SK-MEL-5 (cell line): ENCODE data around the gene TNFAIP8L3. TPM values are rescaled to one million over a fixed set of nuclear protein-coding genes. Genes with fewer than 3 reads are reported as not detected.

Experiments
- DNase-seq: peaks from one replicate; pipeline ENCODE4 v3.0.0-alpha.2; 2016; ENCODE audit warnings: low read depth, low spot score
- in situ Hi-C: cut with HindIII; loops from 2 replicates; pipeline ENCODE4 v1.10.0; 2016; ENCODE audit warnings: low sequenced_read_pairs, high pct_unique_total_duplicates, low pct_unique_long_range_greater_than_20kb
- total RNA-seq: library from RNA; depleted of rRNA; stranded (reverse); fragments of >200 nt; shearing (Covaris generic); gene quantifications from 2 replicates; pipeline ENCODE4 v1.2.3, GENCODE V29; 2014

The TNFAIP8L3 gene
- total RNA-seq, 1 experiment from 2014 or later, result not detected

GRCh38 chr15:51121631-51122225 is 27.0 kb upstream of the TNFAIP8L3 start:
- in situ Hi-C loops, result no loop called here

GRCh38 chr15:51121118-51121517 is 26.4 kb upstream of the TNFAIP8L3 start:
- in situ Hi-C loops, result no loop called here
- no peak for DNase-seq

More at GRCh38 chr15:51121631-51122225, 27.0 kb upstream of the TNFAIP8L3 start:
- no peak for DNase-seq

DNA sequence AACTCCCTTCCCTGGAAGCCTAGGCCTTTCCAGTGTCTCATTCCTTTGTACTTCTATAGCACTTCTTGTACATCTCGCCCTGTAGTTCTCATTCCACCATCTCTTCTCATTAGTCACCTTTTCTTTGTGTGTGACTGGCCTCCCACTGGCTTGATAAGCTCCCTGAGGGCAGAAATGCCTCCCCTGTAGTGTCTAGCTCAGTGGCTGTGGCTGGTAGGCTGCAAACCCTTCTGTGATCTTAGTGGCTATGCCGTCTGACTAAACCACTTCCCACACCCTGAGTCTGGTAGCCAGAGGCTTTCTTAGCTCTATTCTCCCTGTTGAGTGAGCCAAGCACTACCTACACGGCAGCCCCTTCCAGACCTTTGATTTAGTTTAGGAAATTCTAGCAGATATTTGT is 24.4 kb upstream of the TNFAIP8L3 start:
- no peak for DNase-seq
- in situ Hi-C loops, result no loop called here

GRCh38 chr15:51117270-51117669 is 22.6 kb upstream of the TNFAIP8L3 start:
- in situ Hi-C loops, result no loop called here
- no peak for DNase-seq

GRCh38 chr15:51114437-51115119 is 19.9 kb upstream of the TNFAIP8L3 start:
- no peak for DNase-seq

DNA sequence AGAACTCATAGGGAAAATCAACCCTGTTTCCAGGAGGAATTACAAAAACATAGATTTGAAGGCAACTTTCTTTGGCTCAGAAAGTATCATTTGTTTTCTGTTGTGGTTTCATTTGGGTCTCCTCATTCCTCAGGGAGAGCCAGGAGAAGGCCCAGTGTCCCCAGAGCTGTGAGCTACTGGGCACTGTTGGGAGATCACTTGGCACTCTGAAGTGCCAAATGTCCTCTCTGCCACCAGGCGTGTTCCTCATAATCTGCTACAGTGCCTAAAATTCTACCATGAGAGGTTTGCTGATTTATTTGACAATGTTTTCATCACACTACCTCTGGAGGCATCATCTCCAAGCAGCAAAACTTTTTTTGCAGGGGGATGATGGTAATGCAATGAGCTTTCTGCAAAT is 17.4 kb upstream of the TNFAIP8L3 start:
- no peak for DNase-seq

More at GRCh38 chr15:51114437-51115119, 19.9 kb upstream of the TNFAIP8L3 start:
- in situ Hi-C loops, result no loop called here

DNA sequence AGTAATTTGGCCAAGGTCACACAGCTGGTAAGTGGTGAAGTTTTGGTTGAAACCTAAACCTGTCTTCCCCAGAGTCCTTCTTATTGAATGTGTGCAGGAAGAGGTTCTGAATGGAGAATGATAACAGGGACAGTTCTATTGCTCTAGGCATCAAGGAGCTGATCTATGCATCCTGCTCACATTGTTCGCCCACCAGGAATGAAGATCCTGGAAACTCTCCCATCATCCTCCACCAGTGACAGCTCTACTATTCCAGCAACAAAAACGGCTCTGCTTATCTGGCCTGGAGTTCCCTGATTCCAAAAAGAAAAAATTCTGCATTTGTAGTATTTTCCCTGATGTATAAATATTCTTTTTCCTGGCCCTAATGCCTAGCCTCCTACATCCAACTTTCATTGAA is 16.4 kb upstream of the TNFAIP8L3 start:
- in situ Hi-C loops, result no loop called here
- no peak for DNase-seq

More for the DNA sequence above, 17.4 kb upstream of the TNFAIP8L3 start:
- in situ Hi-C loops, result no loop called here

DNA sequence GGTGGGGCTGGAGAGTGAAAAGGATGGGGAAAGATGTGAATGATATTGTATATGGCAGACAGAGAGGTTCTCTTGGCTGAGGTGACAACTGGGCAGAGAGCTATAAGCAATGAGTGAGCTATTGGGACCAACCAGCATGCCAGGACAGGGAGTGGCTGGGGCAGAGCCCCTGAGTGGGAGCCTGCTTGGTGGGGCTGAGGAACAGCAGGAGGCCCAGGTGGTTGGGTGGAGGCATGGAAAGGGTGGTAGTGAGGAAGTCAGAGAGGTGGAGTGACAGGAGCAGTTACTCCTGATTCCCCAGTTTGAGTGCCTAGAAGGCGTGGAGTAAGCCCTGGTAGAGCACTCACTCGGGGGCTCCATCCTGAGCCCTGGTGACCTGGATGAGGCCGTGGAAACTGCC is 15.5 kb upstream of the TNFAIP8L3 start:
- no peak for DNase-seq
- in situ Hi-C loops, result no loop called here

- in situ Hi-C loops, result no loop called here
- no peak for DNase-seq
These were observed 14.3 kb upstream of the TNFAIP8L3 start for GRCh38 chr15:51108933-51109550.

DNA sequence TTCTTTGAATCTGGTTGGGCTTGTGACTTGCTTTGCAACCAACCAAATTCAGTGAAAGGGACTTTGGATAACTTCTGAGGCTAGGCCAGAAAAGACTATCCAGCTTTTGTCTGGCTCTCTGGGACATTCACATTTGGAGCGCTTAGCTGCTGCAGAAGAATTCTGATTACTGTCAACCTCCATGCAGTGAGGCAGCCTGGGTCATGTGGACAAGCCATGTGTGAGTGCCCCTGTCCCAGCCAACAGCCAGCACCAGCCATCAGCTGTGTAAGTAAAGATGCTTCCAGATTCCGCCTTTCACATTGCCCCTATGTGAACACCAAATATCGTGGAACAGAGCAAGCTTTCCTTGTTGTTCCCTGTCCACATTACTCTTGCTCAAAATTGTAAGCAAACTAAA is 12.9 kb upstream of the TNFAIP8L3 start:
- no peak for DNase-seq
- in situ Hi-C loops, result no loop called here

GRCh38 chr15:51106481-51106880 is 11.8 kb upstream of the TNFAIP8L3 start:
- in situ Hi-C loops, result no loop called here
- no peak for DNase-seq

DNA sequence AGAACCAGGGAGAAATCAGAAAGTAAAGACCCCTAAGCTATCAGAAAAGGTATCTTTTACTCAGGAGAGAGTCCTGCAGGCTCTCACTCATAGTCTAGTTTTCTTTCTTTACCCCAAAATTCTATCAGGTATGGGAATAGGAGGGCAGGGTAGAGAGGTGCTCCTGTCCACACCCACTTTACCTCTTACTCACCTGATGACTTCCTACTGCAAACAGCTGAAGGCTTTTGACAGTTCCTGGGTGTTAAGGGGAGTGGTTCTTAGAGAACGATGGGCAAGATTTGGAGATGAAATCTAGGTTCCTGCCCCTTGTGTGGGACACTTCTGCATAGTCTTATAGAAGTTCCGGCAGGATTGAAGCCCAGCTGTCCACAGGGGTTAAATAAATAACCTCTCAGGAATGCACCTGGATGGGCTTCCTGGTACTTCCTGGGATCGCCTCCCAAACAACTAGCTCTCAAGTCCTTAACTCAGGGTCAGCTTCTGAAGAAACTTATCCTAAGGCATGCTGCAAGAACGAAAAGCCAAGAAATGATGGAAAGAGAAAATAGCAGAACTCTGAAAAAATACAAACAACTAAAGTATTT is 10.8 kb upstream of the TNFAIP8L3 start:
- in situ Hi-C loops, result no loop called here

GRCh38 chr15:51104512-51104911 is 9.8 kb upstream of the TNFAIP8L3 start:
- no peak for DNase-seq
- in situ Hi-C loops, result no loop called here

More for the DNA sequence above, 10.8 kb upstream of the TNFAIP8L3 start:
- no peak for DNase-seq

DNA sequence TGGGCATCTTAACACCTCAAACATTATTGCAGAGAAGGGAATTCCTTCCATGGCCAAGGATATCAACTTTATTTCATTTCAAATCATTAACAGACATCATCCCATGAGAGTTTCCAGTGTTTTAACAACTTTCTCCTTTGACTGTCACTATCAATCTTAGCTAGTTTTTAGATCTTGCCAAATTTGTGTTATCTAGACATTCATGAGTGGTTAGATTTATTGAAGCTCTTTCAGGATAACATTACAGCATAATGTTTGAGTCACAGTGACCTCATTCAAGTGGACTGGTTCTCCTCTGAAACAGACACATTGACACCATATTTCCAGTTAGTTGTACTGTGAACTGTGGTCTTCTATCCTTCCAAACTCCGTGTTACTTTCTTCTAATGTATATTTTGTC is 8.6 kb upstream of the TNFAIP8L3 start:
- in situ Hi-C loops, result no loop called here
- no peak for DNase-seq

- in situ Hi-C loops, result no loop called here
- no peak for DNase-seq
These were observed 6.2 kb upstream of the TNFAIP8L3 start for GRCh38 chr15:51100785-51101489.

GRCh38 chr15:51099185-51099584 is 4.5 kb upstream of the TNFAIP8L3 start:
- no peak for DNase-seq
- in situ Hi-C loops, result no loop called here

DNA sequence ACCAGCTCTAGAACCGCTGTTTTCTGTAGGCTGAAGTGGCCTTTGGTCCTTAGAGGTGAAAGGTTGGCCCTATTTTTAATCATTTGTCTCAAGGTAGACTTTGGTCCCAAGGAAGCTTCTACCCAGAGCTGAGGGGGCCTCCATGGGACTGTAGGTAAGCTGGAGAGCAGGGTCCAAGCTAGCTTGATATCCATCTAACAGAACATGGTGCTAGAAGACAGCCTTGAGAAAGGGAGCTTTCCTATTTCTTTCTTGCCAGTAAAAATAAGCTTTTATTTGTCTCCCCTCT is 3.6 kb upstream of the TNFAIP8L3 start:
- in situ Hi-C loops, result no loop called here
- no peak for DNase-seq
